HG02885 (cell line): ENCODE data around the gene TTLL12.

Source experiments
- ATAC-seq: cut with Tn5 transposase; IDR thresholded peaks from one replicate; pipeline ENCODE4 v1.9.1; 2021; ENCODE audit warnings: mild to moderate bottlenecking; ENCODE audit not compliant: unreplicated experiment, poor library complexity

Gene TTLL12

DNA sequence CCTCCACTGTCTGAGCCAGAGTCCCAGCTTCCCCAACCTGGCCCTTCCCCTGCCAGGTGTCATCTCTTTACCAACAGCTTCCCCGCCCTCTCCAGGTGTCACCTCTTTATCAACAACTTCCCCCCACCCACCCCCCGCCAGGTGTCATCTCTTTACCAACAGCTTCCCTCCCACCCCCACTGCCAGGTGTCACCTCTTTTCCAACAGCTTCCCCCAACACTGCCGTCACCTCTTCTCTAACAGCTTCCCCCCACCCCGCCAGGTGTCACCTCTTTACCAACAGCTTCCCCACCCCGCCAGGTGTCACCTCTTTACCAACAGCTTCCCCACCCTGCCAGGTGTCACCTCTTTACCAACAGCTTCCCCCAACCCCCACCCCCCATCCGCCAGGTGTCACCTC, 29.8 kb upstream of the TTLL12 start:
- ATAC-seq, result no peak

DNA sequence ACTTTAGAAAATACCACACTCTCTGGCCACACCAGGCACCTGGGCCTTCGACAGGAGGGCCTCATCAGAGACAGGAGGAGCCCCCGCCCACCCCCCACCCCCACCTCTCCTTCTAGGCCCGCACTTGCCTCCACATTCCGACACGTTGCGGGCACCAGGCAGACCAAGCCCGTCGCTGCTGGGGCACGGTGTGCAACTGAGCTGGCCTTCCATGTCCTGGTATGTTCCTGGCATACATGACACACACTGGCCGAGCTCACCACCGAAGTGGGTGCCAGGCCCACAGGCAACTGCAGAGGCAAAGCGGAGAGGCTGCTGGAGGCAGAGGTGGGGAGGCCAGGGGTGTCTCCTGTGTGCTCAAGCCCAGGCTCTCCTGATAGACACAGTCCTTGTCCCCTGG, 27.0 kb upstream of the TTLL12 start:
- no peak for ATAC-seq

DNA sequence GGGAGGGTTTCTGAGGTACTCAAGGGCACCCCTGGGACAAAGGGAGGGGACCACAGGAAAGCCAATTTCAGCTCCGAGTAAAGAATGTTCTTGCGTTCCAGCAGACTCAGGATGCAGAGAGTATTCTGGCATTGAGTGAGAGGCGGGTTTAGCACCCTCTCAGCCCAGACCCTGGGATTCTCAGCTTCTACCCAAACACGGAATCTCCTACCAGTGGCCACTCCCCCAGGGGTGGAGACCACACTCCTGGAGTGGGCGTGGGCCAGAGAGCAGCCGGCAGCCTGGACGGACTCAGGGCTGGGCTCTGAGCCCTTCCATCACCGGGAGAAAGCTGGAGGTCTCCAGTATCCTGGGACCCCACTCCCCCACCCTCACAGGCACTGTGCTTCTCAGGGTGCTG, 26.1 kb upstream of the TTLL12 start:
- ATAC-seq, result no peak

DNA sequence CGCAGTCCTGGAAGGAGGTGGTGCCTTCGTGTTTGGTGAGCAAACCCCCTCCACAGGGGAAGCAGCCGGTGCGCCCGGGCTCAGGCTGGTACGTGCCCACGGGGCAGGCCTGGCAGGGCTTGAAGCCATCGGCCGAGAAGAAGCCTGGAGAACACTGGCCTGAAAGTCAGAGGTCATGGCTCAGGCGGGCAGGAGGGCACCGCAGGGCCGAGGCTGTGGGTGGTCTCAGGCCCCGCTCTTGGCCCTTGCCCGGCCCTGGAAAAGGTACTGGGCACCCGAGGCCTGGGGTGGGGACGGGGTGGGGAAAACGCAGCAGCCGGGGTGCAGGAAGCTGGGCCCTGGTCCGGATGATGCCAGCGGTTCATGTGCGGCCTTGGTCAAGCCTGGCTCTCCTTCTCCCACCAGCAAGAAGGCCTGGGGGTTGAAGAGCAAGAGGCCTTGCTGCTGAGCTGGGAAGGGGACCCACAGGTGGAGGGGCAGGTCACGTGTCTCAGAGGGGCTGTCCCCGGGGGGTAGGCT, 25.6 kb upstream of the TTLL12 start:
- ATAC-seq, result no peak

DNA sequence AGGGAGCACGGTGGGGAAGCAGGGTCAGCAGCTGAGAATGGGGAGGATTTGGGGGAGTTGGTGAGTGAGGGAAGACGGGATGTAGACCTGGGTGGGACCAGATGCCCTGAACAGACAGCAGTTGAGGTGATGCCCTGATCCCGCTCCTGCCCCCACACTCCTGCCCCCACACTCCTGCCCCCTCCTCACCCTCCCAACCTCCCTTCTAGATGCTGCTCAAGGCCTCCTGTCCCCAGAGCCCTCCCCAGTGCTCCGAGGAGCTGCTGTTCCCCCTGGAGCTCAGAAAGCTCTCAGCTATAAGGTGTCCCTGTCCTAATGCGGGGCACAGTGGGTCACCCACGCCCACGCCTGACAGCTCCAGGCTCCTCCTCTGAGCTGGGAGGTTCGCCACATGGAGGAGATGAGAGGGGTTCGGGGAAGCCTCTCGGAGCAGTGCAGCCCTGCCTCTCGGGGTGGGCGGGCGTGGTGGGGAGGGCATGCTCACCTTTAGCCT, 25.1 kb upstream of the TTLL12 start:
- no peak for ATAC-seq

DNA sequence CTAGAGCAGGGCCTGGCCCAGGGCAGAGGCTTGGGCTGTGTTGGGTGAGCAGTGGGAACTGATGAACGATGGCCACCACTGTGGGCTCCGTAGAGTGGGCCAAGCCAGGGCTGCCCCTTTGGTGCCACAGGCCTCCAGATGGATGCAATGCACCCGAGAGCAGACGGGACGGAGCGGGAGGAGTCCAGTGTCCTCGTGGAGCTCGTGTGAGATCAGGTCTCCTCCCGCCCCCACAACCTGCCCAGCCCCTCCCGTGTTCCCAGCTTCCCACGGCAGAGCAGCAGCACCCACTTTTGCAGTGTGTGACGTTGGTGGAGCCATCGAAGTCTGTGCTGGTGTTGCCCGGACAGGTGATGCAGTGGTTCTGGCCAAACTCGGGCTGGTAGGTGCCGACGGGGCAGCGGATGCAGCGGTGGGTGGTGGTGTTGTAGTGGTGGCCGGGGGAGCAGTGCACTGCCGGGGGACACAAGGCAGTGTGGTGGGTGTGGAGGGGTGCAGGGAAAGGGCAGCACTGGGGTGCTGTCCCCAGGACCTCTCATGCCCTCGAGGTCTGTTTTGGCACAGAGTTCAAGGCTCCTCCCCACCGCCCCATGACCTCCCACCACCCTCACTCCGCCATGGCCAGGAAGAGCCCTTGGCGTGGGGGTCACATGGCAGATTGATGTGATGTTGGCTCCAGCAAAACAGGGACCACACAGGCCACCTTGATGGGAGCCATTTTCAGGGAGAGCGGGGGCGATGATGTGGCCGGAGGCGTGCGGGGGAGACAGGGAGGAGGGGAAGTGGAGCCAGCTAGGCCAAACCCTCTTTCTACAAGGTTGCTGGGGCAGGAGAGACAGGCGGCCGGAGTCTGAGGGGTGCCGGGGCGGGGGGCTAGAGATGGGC, 23.9 kb upstream of the TTLL12 start:
- ATAC-seq, result no peak

DNA sequence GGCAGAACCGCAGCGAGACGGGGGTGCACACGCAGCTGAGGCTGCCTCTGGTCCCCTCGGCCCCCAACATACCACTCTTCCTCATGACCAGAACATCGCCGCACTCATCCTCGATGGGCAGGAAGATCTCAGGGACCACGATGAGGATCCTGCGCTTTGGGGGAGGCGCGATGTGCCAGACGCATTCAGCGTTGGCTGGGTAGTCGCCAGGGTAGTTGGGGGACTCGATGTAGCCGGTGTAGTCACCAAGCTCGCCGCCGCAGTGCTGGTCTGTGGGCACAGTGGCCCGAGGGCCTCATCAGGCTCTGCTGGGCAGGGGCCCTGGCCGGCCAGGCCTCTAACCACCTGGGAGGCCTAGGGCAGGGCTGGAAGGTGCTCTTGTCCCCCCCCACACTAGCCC, 23.0 kb upstream of the TTLL12 start:
- ATAC-seq, result no peak

DNA sequence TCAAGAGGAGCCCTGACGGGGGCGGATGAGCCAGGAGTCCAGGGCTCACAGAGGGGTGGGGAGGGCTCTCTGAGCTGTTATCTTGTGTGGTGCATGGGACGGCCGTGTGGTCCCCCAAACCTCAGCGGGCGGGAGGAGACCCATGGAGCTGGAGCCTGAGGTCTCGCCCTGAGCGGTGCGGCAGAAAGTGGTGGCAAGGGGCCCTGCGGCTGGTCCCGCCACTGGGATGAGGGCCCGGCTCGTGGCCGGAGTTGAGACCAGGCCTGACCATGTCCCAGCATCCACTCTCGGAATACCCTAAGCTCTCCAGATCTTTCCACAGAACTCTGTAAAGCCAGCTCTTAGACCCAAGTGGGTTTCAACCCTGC, 22.6 kb upstream of the TTLL12 start:
- ATAC-seq, result no peak

DNA sequence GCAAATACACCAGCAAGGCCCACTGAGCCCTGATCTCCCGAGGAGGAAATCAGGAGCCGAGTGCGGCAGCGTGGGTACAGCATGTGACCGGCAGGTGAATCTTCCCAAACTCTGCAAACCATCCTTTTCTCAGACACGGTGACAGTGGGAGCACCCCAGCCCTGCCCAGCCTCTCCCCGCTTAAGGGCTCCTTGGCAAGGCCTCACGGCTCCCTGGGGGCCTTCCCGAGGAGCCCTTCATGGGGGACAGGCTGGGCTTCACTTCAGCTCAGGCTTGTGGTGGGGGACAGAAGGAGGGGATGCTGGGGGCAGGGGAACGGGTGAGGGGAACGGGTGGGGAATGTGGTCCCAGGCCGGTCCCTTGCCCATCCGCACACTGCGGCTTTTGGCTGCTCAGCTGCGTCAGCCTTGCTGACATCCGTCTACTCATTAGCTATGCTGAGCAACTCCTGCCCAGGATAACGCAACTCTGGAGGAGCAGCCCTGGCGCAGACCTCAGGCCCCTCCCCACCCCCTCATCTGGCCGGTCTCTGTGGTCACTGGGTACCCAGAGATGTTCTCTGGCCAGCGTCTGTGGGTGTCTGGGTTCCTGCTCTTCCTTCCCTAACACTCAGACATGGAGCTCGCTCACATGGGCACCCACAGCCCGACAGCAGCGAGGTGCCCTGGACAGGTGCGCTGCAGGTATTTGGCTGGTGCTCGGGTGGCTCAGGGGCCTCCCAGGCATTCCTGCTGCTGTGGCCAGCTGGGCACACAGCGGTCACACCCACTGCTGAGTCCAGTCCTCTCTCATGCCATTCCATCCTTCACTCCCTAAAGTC, 22.0 kb upstream of the TTLL12 start:
- ATAC-seq, result no peak

DNA sequence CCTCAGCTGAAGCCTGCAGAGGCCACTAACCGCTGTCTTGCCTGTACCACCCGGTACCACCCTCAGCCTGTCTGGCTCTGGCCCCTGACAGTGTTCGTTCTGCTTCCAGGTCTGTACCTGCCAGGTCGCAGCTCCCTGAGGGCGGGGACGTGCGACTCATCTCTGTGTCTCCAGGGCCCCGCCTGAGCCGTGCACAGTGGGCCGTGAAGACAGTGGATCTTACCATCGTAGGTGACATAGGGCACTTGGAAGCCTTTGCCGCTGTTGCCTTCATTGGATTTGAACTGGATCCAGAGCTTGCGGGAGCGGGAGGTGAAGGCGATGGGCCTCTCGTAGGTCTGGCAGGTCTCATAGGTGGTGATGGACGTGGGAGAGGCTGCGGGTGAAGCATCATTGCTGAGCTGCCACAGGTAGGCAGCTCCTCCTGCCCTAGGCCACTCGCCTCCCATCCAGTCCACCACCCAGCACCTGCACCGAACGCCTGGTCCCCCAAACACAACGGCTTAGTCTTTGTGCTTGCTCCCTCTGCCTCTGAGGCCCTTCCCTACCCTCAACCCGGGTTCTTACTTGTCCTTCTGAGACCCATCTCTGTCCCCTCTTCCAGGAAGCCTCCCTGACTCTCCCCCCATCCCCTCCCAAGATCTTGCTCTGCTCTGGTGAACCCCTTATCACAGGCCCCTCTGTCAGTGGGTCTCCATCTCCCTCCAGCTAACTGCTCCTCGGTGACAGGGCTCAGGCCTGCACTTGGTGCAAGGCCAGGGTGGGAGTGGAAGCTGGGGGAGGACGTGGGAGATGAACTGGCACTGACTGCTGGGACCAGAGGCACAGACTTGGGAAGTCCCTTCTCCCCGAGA, 21.1 kb upstream of the TTLL12 start:
- ATAC-seq, result no peak

DNA sequence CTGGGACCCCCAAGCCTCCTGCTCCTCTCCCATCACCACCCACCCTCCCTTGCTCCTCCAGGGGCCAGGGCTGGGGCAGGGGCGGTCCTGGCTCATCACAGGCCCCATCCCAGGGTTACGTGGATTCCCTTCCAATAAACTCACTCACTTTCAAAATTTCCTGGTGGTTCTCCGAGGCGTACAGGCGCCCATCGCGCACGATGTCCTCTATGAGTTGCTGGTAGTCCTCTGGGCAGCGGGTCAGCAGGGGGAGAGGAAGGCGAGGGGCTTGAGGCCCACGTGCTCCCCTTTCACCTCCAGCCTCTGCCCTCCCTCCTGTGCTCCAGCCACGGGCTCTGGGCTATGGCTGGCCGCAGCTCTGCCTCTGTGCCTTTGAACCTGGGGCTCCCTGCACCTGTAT, 20.5 kb upstream of the TTLL12 start:
- no peak for ATAC-seq

DNA sequence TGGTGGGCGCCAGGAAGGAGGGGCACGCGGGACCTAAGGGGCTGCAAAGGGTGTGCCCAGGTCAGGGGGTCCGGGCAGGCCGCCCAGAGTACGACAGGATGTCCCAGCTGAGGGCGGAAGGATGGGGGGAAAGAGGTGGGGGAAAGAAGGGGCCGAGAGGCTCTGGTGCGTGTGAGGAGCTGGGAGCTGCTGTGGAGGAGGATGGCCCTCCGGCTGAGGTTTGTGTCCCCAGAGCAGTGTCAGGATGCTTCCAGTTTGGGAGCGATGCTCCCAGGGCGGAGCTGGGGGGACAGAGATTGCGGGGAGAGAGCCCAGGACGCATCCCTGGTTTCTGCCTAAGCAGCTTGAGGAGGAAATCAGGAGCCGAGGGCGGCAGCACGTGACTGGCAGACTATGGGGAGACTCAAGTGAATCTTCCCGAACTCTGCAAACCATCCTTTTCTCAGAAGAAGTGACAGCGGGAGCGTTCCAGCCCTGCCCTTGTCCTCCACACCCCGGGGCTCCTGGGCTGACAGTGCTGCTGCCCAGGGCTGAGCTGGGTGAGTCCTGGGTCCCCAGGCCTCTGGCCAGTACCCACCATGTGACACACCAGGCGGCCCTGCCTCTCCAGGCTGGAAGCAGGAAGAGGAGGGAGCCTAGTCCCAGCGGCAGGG, 19.7 kb upstream of the TTLL12 start:
- ATAC-seq, result no peak

DNA sequence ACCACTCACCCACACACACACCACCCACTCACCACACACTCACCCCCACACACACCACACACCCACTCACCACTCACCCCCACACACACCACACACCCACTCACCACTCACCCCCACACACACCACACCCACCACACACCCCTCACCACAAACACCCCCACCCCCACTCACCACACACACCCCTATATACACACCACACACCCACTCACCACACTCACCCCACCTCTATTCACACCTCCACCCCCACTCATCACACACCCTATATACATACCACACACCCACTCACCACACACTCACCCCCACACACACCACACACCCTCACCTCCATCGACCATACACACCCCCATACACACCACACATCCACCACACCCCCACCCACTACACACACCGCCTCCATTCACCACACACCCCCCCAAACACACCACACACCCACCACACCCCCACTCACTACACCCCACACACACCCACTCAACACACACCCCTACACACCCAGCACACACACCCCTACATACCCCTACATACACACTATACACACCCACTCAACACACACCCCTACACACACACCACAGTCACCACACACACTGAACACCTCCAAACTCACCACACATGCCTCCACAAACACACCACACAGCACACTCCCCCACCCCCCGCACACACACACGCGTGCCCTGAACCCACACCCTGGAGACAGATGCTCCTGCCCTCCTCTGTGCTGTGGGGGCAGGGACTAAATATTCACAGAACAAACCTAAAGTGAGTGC, 19.0 kb upstream of the TTLL12 start:
- ATAC-seq, result no peak

DNA sequence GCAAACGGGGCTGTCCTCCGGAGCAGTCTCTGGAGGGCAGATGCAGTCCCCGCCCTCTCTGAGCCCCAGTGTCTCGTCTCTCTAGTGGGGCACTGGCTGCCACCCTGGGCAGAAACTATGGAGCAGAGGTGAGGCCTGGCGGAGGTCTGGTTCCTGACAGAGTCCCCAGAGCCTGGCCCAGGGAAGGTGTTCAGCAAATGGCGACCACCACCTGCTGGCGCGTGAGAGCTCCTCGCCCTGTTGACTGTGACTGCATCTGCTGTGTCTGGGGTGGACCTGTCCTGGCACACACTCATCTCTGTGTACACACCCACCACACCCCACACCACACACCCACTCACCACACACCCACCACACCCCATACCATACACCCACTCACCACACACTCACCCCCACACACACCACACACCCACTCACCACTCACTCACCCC, 18.3 kb upstream of the TTLL12 start:
- ATAC-seq, result no peak

DNA sequence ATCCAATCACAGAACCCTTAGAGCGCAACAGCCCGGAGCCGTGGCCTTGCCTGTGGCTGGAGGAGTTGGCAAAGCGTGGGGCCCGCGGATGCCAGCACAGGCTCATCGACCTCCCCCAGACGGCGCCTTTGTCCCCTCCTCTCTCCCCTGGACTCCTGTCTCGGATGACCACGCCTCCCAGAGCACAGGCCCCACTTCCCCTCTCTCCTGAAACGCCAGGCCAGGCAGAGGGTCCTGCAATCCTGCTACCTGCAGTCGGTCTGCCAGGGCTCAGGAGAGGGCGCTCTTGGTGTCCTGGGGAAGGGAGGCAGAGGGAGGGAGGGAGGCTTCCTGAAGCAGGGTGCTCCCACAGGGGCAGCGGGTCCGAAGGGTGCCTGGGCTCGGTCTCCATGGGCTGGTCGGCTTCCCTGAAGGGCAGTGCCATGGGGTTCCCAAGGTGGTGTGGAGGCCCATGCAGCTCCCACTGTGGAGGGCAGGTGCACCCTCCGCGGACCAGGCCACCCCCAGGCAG, 16.6 kb upstream of the TTLL12 start:
- ATAC-seq, result no peak

DNA sequence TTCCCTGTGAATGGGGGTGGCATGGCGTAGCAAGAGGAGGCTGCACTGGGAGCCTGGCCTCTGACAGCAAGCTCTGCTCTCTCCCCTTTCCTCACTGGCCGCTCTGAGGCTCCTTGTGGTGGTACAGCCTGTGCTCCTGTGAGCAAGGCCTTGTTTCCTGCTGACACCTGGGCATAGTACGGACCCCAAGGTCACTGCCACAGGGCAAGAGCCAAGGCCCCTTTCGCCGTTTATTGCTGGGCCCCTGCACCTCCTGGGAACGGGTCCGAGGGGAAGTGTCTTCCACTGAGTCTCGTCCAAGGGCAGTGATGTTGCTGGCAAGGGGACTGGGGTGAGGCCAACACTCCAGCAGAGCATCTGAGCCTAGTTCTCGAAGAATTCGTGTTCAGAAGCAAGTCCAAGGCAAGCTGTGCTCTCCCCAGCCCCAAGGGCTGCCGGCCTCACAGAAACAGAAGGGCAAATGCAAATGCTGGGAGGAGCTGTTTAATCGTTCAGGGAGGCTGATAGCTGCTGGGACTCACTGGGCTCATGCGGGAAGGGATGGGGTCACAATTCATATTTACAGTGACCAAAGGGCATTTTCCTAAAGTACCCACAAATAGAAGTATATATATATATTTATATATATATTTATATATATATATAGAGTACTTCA, 15.9 kb upstream of the TTLL12 start:
- no peak for ATAC-seq

DNA sequence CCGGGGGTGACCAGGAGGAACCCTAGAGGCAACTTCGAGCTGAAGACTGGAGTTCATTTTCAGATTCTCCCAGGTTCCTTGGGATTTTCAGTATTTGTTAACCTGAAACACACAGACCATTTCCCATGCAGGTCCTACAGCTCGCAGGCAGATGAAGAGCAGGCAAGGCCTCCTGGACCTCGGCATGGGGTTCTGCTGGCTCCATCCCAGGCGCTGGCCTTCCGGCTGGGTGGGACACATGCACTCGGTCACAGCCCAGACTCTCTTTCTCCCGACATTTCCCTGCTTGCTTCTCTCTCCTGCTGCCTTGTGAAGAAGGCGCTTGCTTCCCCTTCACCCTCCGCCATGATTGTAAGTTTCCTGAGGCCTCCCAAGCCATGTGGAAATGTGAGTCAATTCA, 15.4 kb upstream of the TTLL12 start:
- no peak for ATAC-seq

DNA sequence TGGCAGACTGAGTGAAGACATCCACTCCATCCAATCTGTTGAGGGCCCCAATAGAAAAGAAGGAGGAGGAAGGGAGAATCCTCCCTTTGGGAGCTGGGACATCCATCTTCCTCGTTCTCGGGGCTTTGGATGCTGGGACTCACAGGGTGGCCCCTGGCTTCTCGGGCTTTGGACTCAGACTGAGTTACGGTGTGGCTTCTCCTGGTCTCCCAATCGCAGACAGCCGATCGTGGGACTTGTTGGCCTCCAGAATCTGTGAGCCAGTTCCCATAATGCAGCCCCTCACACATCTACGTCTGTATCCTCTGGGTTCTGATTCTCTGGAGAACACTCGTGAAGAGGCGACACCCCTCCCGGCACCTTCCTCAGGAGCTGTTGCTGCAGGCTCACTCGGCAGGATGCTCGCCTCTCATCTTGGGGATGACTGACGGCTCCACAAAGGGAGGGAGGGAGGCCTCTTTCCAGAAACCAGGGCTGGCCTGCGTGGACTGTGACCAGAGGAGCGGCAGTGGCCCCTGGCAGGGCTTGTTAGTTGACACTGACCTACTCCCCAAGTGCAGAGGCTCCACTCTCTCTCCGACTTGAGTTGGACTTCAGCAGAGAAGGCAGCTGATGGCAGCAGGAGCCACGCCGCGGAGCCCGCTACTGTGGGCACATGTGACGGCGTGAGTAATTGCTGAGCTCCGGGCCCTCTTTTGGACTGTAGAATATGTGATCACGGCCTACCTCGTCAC, 14.7 kb upstream of the TTLL12 start:
- ATAC-seq, result no peak
